ENCODE results near the gene FBXO44. TPM values are rescaled to one million over a fixed set of nuclear protein-coding genes. Genes with fewer than 3 reads are reported as not detected.

Gene FBXO44
- total RNA-seq, 1 experiment from 2014 or later: 19.3 TPM

DNA sequence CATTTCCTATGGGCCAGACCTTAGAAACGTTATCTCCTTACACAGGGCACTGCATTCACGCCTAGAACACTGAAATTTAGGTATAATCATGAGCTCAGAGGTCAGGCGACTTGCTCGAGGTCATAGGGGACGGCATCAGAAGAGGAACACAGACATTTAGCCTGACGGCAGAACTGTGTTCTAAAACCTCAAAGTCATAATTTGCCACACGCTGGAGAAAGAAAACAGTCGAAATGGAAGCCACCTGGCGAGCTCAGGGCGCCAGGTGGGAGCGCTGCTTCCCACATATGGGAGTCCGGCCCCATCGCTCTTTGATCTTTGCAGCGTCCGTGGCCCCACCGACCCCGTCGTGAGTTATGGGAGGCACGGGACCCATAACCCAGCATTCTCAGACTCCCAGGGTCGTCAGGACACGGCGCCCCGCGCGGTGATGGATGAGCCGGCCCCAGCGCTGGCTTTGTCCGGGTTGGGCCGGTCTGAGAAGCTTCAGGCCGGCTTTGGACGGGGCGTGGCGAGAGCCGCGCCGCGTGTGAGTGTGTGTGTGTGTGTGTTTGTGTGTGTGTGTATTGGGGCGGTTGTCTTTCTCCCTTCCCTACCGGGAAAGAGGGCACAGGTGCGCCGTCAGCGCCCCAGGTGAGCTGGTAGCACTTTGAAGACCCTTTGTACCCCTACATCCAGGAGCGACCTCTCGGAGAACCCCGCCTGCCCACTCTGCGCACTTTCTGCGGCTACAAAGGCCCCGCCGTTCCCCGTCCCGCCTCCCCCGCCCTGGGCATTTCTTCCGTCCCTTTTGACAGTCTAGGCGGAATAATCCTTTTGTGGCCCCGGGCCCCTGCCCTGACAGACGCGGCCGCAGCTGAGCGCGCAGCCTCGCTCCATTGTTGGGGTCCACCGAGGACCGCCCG, 36.0 kb downstream of the FBXO44 start:
- Histone ChIP-seq H3K27ac (ENCODE audit: low read depth, low read length, poor library complexity, severe bottlenecking) (no peak overlapping the region), H3K36me3 (ENCODE audit: insufficient read depth, low read length, poor library complexity, severe bottlenecking) (no peaks in the 10 kb centered on the region), H3K4me1 (ENCODE audit: insufficient read depth, low read length, poor library complexity, severe bottlenecking) (peaks cover 29% of the 10 kb centered on the region), H3K4me3 (ENCODE audit: low read depth, low read length, poor library complexity, severe bottlenecking) (peak overlapping the region; percentile 61), H3K9me3 (ENCODE audit: low read depth, low read length, poor library complexity, severe bottlenecking) (no peaks in the 10 kb centered on the region), H3K27me3 (replicated peaks; ENCODE audit: insufficient read depth, low read depth, low read length, poor library complexity) (peaks cover 9% of the 10 kb centered on the region)
- no peak for DNase-seq (ENCODE audit: low spot score)
- intact Hi-C loops (cut with micrococcal nuclease; ENCODE audit: unreplicated experiment): no loop called here
- ChIA-PET CTCF (interaction anchor here (0.7 to 1.3 kb wide), 2 partner anchors 20 to 27 kb away, joined by 3 to 6 read pairs; partner anchors contain the start of gene FBXO6), POLR2A (ENCODE audit: low non-redundant PET) (no interaction called here)
- TF ChIP-seq, protein P1, sequence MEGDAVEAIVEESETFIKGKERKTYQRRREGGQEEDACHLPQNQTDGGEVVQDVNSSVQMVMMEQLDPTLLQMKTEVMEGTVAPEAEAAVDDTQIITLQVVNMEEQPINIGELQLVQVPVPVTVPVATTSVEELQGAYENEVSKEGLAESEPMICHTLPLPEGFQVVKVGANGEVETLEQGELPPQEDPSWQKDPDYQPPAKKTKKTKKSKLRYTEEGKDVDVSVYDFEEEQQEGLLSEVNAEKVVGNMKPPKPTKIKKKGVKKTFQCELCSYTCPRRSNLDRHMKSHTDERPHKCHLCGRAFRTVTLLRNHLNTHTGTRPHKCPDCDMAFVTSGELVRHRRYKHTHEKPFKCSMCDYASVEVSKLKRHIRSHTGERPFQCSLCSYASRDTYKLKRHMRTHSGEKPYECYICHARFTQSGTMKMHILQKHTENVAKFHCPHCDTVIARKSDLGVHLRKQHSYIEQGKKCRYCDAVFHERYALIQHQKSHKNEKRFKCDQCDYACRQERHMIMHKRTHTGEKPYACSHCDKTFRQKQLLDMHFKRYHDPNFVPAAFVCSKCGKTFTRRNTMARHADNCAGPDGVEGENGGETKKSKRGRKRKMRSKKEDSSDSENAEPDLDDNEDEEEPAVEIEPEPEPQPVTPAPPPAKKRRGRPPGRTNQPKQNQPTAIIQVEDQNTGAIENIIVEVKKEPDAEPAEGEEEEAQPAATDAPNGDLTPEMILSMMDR (conservative IDR thresholded peaks at IDR 0.05; ENCODE audit: low read depth, low read length): no peak
- no peak for TF ChIP-seq EZH2 (IDR thresholded peaks at IDR 0.05; ENCODE audit: borderline replicate concordance, low read depth, low read length, poor library complexity, severe bottlenecking)
- no TSS peak for BruUV-seq (replicated peaks)

DNA sequence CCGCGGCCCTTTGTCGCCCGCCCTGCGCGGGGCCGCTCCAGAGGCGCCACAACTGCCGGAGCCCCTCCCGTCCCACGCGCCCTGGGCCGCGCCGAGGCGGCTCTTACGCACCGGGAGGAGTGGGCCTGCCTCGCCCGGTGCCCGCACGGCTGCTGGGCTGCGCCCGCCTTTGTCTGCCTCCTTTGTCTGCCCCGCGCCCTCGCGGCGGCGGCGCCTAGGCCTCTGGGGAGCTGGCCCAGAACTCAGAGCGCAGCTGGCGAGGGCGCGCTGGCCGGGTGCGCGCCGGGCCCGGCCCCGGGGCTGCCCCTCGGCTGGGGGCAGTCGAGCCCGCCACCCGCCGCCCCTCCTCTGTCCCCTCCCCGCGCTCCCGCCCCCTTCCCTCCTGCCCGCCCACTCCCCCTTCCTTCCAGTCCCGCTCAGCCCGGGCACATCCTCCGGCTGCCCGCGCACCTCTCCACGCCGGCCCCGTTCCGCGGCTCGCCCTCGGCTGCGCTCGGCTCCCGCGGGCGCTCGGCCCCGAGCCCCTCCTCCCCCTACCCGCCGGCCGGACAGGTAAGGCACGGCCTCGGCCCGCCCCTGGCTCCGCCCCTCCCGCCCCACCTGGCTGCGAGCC, 36.7 kb downstream of the FBXO44 start, which contains the start of gene DRAXIN:
Gene DRAXIN, plus strand, starts transcription at position 409 of the 613 bp plus-strand sequence. CDS start 14,549 bp downstream, outside the sequence.
- H3K36me3 ChIP-seq (ENCODE audit: insufficient read depth, low read length, poor library complexity, severe bottlenecking): no peaks in the 10 kb centered on the region
- H3K27me3 ChIP-seq (replicated peaks; ENCODE audit: insufficient read depth, low read depth, low read length, poor library complexity): peaks cover 9% of the 10 kb centered on the region
- H3K27ac ChIP-seq (ENCODE audit: low read depth, low read length, poor library complexity, severe bottlenecking): no peak within 1 kb of the TSS
- ChIA-PET CTCF (interaction anchor here (0.7 kb wide), 1 partner anchor 27 kb away, joined by 3 read pairs; the partner anchor contains the start of gene FBXO6), POLR2A (ENCODE audit: low non-redundant PET) (no interaction called here)
- H3K9me3 ChIP-seq (ENCODE audit: low read depth, low read length, poor library complexity, severe bottlenecking): no peaks in the 10 kb centered on the region
- peaks cover 29% of the 10 kb centered on the region for H3K4me1 ChIP-seq (ENCODE audit: insufficient read depth, low read length, poor library complexity, severe bottlenecking)
- intact Hi-C loops (cut with micrococcal nuclease; ENCODE audit: unreplicated experiment): no loop called here
- peak; percentile 53 for DNase-seq (ENCODE audit: low spot score)
- TF ChIP-seq, protein P1 (conservative IDR thresholded peaks at IDR 0.05; ENCODE audit: low read depth, low read length): no peak
- TF ChIP-seq EZH2 (IDR thresholded peaks at IDR 0.05; ENCODE audit: borderline replicate concordance, low read depth, low read length, poor library complexity, severe bottlenecking): no peak
- peak within 1 kb of the TSS; percentile 61 for H3K4me3 ChIP-seq (ENCODE audit: low read depth, low read length, poor library complexity, severe bottlenecking)
- no TSS peak for BruUV-seq (replicated peaks)

DNA sequence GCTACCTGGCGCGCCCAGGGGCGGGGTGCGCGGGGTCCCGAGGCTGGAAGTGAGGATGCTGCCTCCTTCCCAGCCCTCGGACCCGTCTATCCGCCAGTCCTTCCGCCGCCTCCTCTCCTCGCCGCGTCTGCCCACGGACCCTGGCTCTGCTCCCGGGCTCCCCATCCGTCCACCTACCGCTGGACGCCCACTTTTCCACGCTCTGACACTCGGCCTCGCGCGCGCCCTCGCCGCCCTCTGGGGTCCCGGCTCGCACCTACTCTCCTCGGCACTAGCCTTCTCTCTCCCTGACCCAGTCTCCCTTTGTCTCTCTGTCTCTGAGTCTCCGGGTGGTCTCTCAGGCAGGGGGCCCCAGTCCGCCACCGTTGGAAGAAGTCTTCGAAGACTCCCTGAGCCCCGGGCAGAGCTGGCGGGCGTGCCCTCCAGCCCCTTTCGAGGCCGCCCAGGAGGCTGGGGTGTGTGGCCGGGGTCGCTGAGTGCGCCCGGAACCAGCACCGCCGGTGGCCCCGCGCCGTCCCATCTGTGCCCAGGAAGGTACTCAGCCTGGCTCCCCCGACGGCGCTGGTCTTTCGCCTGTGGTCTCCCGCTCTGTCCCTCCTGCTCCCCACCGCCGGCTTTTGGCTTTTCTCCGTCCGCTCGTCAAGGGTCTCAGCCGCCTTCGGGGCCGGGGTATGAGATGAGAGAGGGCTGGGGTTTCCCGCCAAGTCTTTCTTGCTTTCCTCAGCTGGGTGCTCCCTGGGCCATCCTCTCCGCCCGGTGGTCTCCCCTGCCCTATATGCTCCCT, 37.4 kb downstream of the FBXO44 start:
- no TSS peak for BruUV-seq (replicated peaks)
- Histone ChIP-seq H3K36me3 (ENCODE audit: insufficient read depth, low read length, poor library complexity, severe bottlenecking) (no peaks in the 10 kb centered on the region), H3K4me3 (ENCODE audit: low read depth, low read length, poor library complexity, severe bottlenecking) (peak overlapping the region; percentile 61), H3K4me1 (ENCODE audit: insufficient read depth, low read length, poor library complexity, severe bottlenecking) (peaks cover 29% of the 10 kb centered on the region), H3K27me3 (replicated peaks; ENCODE audit: insufficient read depth, low read depth, low read length, poor library complexity) (peaks cover 9% of the 10 kb centered on the region), H3K27ac (ENCODE audit: low read depth, low read length, poor library complexity, severe bottlenecking) (no peak overlapping the region), H3K9me3 (ENCODE audit: low read depth, low read length, poor library complexity, severe bottlenecking) (no peaks in the 10 kb centered on the region)
- intact Hi-C loops (cut with micrococcal nuclease; ENCODE audit: unreplicated experiment): no loop called here
- no peak for TF ChIP-seq EZH2 (IDR thresholded peaks at IDR 0.05; ENCODE audit: borderline replicate concordance, low read depth, low read length, poor library complexity, severe bottlenecking)
- TF ChIP-seq, protein P1 (conservative IDR thresholded peaks at IDR 0.05; ENCODE audit: low read depth, low read length): no peak
- POLR2A ChIA-PET (ENCODE audit: low non-redundant PET): no interaction called here
- CTCF ChIA-PET: no interaction called here
- no peak for DNase-seq (ENCODE audit: low spot score)
